Upper lobe of left lung (tissue), 6 donors: ENCODE measurements around the gene WBP1L. TPM values are rescaled to one million over a fixed set of nuclear protein-coding genes. Genes with fewer than 3 reads are reported as not detected.

Experiments
- ATAC-seq, 2 donors: fragments of 200-7000 bp; cut with Tn5 transposase; one replicate each; pipeline ENCODE4 v1.9.1; 2022; ENCODE audit warnings: mild to moderate bottlenecking in 2 of 2, moderate library complexity in 2 of 2; ENCODE audit not compliant: low FRiP score in 2 of 2
- DNase-seq, 2 donors: peaks; one replicate each; pipeline ENCODE4 v3.0.0-alpha.2; 2019 to 2020
- H3K27ac ChIP-seq, 4 donors: fragments of 200-600 bp; sonication (generic); one replicate each; pipeline ENCODE4 v1.5.1; 2016 to 2019
- H3K27me3 ChIP-seq, 4 donors: fragments of 200-600 bp; sonication (generic); one replicate each; pipeline ENCODE4 v1.5.1; 2017 to 2019
- H3K36me3 ChIP-seq, 4 donors: fragments of 200-600 bp; sonication (generic); one replicate each; pipeline ENCODE4 v1.5.1; 2016 to 2019
- H3K4me1 ChIP-seq, 4 donors: fragments of 200-600 bp; sonication (generic); one replicate each; pipeline ENCODE4 v1.5.1; 2018 to 2019
- H3K4me3 ChIP-seq, 4 donors: fragments of 200-600 bp; sonication (generic); one replicate each; pipeline ENCODE4 v1.5.1; 2017 to 2019; ENCODE audit warnings: mild to moderate bottlenecking in 2 of 4, moderate library complexity in 1 of 4
- H3K9me3 ChIP-seq, 4 donors: fragments of 200-600 bp; sonication (generic); one replicate each; pipeline ENCODE4 v1.5.1; 2018 to 2019
- EP300 ChIP-seq, 4 donors: sonication (generic); formaldehyde crosslinking; IDR thresholded peaks; one replicate each; pipeline ENCODE4 v1.5.1; 2017; ENCODE audit warnings: antibody characterized with exemption in 4 of 4, control low read depth in 2 of 4
- POLR2A ChIP-seq, 4 donors: fragments of 450-650 bp; IDR thresholded peaks; one replicate each; pipeline ENCODE4 v1.5.1; 2016 to 2017; ENCODE audit warnings: antibody characterized with exemption in 4 of 4, mild to moderate bottlenecking in 2 of 4
- POLR2AphosphoS5 ChIP-seq, 2 donors: sonication (generic); formaldehyde crosslinking; IDR thresholded peaks; one replicate each; pipeline ENCODE4 v1.5.1; 2017; ENCODE audit warnings: antibody characterized with exemption in 2 of 2
- WGBS, 2 donors: methylation state at CpG; one replicate each; pipeline ENCODE4 v1.1.5; 2017 to 2018; 5-methylcytosine and 5-hydroxymethylcytosine counted together
- total RNA-seq, 6 donors: library from RNA; depleted of rRNA in 4 of 6; stranded (reverse); fragments of >200 nt in 4 of 6; gene quantifications; one replicate each; pipeline versions ENCODE4 v1.1.0 to v1.2.1, GENCODE V29; 2016 to 2021
- TF ChIP-seq, protein P1 (sequence below), 6 experiments: fragments of 450-650 bp in 4 of 6; fragments of 200-600 bp in 2 of 6; sonication (generic) in 2 of 6; IDR thresholded peaks; one replicate each; pipeline ENCODE4 v1.5.1; 2016 to 2019; ENCODE audit warnings: antibody characterized with exemption in 6 of 6
- donor health status: DM: no; HTN: no; CAD: no; lungs with moderate emphysema.
- donor health status: DM: no; HTN: yes; CAD: no; lungs with severe emphysema.

Gene WBP1L
- total RNA-seq, 6 donors from 2014 or later: 41.7 to 76.6 (median 54.7) TPM

DNA sequence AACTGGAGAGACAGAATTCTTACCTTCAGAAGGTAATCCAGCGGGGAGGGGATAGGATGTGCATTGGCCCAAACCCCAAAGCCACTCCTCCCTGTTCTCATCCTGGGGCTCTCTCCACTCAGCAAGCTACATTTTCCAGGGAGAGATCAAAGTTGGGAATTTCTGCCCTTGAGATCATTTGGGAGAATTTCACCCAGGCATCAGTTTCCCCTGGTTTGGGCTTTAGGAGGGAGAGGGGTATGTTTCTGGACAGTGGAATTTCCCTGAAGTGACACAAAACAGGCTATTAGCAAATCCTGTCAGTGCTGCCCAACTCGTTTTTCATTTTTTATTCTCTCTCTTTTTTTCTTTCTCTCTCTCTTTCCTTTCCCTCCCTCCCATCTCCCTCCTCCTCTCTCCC lies 57.7 kb downstream of the WBP1L start:
- no peak for DNase-seq
- no peaks in the 10 kb centered on the region for H3K27me3 ChIP-seq
- WGBS, 2 donors: 55 to 59% methylated on average over 2 of the region's 2 CpGs
- no peak overlapping the region for H3K4me3 ChIP-seq
- no peak for TF ChIP-seq EP300 (IDR thresholded peaks at IDR 0.05)
- TF ChIP-seq, protein P1, sequence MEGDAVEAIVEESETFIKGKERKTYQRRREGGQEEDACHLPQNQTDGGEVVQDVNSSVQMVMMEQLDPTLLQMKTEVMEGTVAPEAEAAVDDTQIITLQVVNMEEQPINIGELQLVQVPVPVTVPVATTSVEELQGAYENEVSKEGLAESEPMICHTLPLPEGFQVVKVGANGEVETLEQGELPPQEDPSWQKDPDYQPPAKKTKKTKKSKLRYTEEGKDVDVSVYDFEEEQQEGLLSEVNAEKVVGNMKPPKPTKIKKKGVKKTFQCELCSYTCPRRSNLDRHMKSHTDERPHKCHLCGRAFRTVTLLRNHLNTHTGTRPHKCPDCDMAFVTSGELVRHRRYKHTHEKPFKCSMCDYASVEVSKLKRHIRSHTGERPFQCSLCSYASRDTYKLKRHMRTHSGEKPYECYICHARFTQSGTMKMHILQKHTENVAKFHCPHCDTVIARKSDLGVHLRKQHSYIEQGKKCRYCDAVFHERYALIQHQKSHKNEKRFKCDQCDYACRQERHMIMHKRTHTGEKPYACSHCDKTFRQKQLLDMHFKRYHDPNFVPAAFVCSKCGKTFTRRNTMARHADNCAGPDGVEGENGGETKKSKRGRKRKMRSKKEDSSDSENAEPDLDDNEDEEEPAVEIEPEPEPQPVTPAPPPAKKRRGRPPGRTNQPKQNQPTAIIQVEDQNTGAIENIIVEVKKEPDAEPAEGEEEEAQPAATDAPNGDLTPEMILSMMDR (IDR thresholded peaks at IDR 0.05): no peak
- TF ChIP-seq POLR2AphosphoS5 (IDR thresholded peaks at IDR 0.05): no peak
- TF ChIP-seq POLR2A (IDR thresholded peaks at IDR 0.05): no peak
- H3K36me3 ChIP-seq: peaks cover 3 to 35% (median 18%) of the 10 kb centered on the region in 4 donors
- no peak for ATAC-seq
- H3K4me1 ChIP-seq: peaks cover 51 to 60% (median 55%) of the 10 kb centered on the region in 4 donors
- H3K27ac ChIP-seq: peak overlapping the region; percentile 60 to 79 (median 66)
- no peaks in the 10 kb centered on the region for H3K9me3 ChIP-seq

DNA sequence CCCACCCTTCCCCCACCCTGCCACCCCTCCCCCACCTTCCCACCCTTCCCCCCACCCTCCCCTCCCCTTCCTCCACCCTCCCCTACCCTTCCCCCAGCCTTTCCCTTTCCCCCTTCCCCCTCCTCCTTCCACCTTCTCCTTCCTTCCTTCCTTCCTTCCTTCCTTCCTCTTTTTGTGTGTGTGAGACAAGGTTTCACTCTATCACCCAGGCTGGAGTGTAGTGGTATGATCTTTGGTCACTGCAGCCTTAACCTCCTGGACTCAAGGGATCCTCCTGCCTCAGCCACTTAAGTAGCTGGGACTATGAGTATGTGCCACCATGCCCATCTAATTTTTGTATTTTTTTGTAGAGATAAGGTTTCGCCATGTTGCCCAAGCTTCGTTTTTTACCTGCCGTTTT lies 58.2 kb downstream of the WBP1L start:
- Histone ChIP-seq H3K27me3 (no peaks in the 10 kb centered on the region), H3K4me3 (no peak overlapping the region), H3K36me3 (peaks cover 3 to 37% (median 18%) of the 10 kb centered on the region in 4 donors), H3K9me3 (no peaks in the 10 kb centered on the region), H3K27ac (peak overlapping the region; percentile 61 to 74 (median 68)), H3K4me1 (peaks cover 46 to 55% (median 50%) of the 10 kb centered on the region in 4 donors)
- 35 to 61% methylated on average over 3 of the region's 3 CpGs for WGBS, 2 donors
- DNase-seq (no peak), ATAC-seq (no peak)
- TF ChIP-seq, protein P1 (IDR thresholded peaks at IDR 0.05): no peak
- TF ChIP-seq POLR2AphosphoS5 (IDR thresholded peaks at IDR 0.05): no peak
- no peak for TF ChIP-seq POLR2A (IDR thresholded peaks at IDR 0.05)
- no peak for TF ChIP-seq EP300 (IDR thresholded peaks at IDR 0.05)

DNA sequence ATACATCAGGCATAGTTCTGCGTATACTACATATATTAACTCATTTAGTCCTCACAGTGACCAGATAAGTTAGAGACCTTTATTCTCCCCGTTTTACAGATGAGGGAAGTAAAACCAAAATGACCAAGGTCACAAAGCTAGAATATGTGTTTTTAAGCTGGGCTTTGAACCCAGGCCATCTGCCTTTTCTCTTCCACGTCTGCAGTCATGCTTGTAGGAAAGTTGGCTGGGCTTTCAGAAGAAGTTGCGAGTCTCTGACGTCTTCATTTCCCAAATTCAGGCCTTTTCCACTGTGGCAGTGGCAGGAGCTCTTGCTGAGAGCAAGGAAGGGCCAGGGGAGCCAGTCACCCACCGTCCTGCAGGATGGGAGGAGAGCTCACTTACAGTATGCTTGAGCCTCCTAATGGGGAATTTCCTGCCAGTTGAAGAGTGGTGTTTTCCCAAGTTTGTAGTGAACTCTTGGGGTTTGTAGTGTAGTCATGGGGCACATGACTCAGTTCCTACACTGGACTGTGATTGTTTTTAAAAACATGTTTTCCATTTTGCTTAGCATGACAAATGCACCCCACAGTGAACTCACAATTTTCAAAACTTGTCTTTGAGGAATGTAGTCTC lies 59.3 kb downstream of the WBP1L start:
- DNase-seq (peak in 1 of 2 donors; percentile 73), ATAC-seq (peak; percentile 79 to 80)
- Histone ChIP-seq H3K27ac (peak overlapping the region; percentile 61 to 74 (median 68)), H3K9me3 (no peaks in the 10 kb centered on the region), H3K4me1 (peaks cover 42 to 45% (median 43%) of the 10 kb centered on the region in 4 donors), H3K4me3 (no peak overlapping the region), H3K36me3 (peaks cover 3 to 32% (median 17%) of the 10 kb centered on the region in 4 donors), H3K27me3 (no peaks in the 10 kb centered on the region)
- WGBS, 2 donors: 47 to 48% methylated on average over 6 of the region's 6 CpGs
- peak in 1 of 4 donors; percentile 44 for TF ChIP-seq POLR2A (IDR thresholded peaks at IDR 0.05)
- TF ChIP-seq POLR2AphosphoS5 (IDR thresholded peaks at IDR 0.05): peak; percentile 62 to 63
- TF ChIP-seq EP300 (IDR thresholded peaks at IDR 0.05): peak in 2 of 4 donors; percentile 17 to 82
- TF ChIP-seq, protein P1 (IDR thresholded peaks at IDR 0.05): no peak

DNA sequence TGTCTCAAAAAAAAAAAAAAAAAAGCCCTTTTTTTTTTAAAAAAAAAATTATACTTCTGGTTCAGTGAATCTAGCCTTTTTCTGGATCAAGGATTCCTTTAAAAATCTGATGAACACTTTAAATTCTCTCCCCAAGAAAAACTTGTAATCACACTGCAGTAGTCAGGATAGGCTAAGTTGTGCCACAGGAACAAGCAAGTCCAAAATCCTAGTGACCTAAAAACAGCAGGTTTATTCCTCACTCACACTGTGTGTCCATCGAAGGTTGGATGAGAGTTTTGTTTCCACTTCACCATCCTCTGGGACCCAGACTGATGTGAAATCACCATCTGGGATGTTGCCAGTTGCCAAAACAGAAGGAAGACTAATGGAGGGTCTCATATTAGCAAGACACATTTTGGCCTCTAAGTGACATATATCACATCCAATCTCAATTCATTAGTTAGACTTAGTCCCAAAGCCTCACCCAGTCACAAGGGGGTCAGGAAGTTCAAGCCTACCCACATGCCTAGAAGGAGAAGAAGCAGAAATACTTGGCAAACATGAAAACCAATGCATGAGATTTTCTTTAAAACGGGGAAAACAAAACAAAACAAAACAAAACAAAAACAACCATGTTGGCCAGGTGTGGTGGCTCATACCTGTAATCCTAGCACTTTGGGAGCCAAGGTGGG lies 60.8 kb downstream of the WBP1L start:
- peaks cover 40 to 42% (median 41%) of the 10 kb centered on the region in 4 donors for H3K4me1 ChIP-seq
- DNase-seq (no peak), ATAC-seq (no peak)
- H3K27ac ChIP-seq: peak overlapping the region in 1 of 4 donors; percentile 62
- H3K9me3 ChIP-seq: no peaks in the 10 kb centered on the region
- no peak for TF ChIP-seq EP300 (IDR thresholded peaks at IDR 0.05)
- TF ChIP-seq POLR2AphosphoS5 (IDR thresholded peaks at IDR 0.05): no peak
- no peak for TF ChIP-seq POLR2A (IDR thresholded peaks at IDR 0.05)
- TF ChIP-seq, protein P1 (IDR thresholded peaks at IDR 0.05): no peak
- no peaks in the 10 kb centered on the region for H3K27me3 ChIP-seq
- H3K4me3 ChIP-seq: no peak overlapping the region
- WGBS, 2 donors: 84 to 87% methylated on average over 2 of the region's 2 CpGs
- H3K36me3 ChIP-seq: peaks cover 0 to 17% (median 4%) of the 10 kb centered on the region in 4 donors
